HS-5 (cell line): ENCODE measurements around the gene GINS1.

Experiments used
- DNase-seq: peaks from one replicate; pipeline ENCODE4 v3.0.0-alpha.2; 2012; ENCODE audit warnings: low read depth

The GINS1 gene

DNA sequence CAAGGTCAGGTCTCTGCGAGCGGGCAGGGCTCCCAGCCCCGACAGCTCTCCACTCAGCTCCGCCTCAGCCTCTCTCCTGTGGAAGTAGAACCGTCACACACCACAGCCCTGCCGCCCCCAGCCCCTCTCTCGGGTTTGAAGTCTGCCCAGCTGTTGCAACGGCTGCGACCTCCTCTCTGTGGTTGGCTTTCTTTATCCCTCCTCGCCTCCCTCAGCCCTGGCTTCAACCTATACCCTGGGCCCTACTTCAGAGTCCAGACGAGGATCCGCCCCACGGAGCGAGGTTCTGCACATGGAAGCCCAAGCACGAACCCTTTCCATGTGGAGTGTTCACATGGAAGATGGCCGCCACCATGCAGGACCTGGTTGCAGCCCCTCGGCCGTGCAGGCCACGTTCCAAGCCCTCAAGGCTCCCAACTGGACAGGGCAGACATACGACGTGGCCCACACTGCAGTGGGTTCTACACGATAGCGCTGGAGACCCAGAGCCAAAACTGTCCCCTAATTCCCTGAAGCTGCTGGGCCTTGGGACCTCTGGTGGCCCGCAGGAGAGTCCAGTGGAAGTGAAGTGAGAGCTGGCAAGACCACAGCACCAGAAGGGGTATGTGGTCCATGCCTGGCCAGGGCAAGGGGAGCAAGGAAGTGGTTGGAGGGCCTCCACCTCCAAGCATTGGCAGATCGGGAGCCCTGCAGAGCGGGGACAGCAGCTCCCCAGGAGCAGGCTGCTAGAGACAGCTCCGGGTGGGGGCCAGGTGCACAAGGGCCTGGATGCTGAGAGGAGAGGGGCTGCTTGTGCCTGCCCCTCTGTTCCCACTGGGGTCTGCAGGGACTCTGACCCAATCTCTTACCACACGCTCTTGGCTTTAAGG lies 69.8 kb downstream of the GINS1 start:
- DNase-seq: no peak

GRCh38 chr20:25478889-25479568 lies 71.6 kb downstream of the GINS1 start:
- DNase-seq: no peak

DNA sequence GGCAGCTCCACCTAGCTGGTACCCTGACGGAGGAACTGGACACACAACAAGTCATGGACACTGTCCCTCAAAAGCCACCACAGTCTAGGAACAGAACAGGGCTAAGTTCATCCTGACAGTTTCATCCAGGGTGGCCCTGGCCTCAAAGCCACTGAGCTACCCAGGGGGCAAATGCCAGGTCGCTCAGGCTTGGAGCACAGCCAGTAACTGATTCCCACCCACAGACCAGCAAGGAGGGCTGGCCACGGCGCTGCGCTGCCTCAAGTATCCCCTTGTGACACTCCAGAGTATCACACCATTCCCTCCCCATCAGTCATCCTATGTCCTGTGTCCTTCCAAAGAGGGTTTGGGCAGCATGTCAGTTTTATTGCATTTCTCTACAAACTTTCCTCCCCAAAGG lies 72.2 kb downstream of the GINS1 start:
- no peak for DNase-seq

GRCh38 chr20:25480156-25480555 lies 72.7 kb downstream of the GINS1 start:
- DNase-seq: no peak

- DNase-seq: no peak
Measured at GRCh38 chr20:25480797-25481196, 73.3 kb downstream of the GINS1 start.

- DNase-seq: no peak
Measured at GRCh38 chr20:25481235-25481917, 73.9 kb downstream of the GINS1 start.

DNA sequence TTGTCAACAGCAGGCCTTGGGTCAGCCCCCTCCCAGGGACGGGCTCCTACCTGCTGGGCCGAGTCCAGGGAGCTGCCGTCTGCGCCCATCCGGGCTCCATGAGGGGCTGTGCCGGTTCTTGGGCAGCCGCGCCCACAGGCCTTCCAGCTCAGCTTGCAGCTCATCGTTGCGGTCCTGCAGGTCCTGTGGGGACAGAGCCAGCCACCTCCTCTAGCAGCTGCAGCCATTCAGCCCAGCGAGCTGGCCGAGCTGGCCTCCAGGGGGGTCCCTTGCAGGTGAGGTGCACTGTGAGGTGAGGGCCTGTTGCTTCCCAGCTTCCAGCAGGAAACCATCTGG lies 74.4 kb downstream of the GINS1 start:
- no peak for DNase-seq

GRCh38 chr20:25483431-25484132 lies 76.1 kb downstream of the GINS1 start:
- DNase-seq: no peak

DNA sequence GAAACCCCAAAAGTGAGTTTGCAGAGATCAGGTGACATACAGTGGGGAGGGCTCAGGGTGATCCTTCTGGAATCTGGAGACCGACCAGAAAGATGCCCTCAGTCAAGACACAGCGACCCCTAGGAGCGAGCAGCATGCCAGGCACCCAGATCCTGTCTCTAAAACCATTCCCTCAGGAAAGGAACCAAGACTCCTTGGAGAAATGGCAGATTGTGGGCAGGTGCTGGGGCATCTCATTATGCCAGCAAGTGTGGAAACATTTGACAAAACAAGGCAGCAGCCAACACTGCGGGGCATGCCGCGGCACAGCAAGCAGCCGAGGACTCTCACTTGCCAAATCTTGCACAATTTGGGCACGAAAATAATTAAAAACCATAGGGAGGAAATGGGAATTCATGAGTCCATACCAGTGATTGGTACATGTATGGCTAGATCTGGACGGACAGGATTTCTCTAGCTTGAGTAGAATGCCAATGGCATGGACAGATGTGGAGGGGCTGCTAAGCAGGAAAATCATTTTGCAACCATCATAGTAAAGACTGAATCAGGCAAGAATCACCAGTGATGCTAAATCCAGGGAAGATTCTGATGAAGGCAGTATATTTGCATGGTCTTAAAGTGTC lies 76.9 kb downstream of the GINS1 start:
- DNase-seq: no peak

DNA sequence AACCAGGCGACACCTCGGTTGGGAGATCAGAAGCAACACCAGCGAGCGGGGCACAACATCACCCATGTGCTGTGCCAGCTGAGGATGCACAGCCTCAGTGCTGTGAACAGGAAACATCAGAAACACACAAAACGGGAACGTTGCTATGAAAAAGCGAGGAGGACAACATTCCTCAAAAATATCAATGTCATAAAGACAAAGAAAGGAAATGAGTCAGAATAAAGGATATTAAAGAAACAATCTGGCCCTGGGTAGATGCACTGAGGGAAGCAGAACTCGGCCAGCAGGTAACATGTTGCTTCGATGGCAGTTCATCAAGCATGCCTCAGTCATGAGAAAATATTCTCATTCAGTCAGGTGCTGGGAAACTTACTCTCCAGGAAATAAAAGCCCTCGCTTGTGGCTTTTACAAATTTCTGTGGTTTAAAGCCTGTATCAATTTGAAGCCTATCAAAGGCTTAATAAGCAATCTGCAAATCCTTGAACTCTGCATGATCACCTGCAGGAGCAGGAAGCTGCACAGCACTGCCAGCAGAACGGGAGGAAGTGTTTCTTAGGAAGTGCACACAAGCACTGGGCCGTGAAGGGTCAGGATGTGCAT lies 77.5 kb downstream of the GINS1 start:
- no peak for DNase-seq

- no peak for DNase-seq
Measured at GRCh38 chr20:25485872-25486271, 78.4 kb downstream of the GINS1 start.

DNA sequence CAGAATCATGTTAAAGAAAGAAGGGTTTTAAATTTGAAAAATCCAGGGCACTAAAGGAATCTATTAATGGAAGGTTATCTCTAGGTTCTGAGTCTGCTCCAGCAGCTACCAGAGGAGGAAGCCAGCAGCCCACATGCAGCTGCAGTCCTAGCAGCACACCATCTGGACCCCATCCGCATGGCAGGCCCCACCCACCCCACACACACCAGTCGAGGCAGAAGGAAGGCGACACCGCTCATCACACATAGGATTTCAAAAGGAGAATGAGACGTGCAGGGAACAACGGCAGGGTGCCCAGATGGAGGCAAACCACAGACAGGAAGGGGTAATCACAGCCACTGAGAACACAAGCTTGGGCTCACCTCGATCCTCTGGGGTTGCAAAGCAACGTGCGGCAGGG lies 78.9 kb downstream of the GINS1 start:
- DNase-seq: no peak

DNA sequence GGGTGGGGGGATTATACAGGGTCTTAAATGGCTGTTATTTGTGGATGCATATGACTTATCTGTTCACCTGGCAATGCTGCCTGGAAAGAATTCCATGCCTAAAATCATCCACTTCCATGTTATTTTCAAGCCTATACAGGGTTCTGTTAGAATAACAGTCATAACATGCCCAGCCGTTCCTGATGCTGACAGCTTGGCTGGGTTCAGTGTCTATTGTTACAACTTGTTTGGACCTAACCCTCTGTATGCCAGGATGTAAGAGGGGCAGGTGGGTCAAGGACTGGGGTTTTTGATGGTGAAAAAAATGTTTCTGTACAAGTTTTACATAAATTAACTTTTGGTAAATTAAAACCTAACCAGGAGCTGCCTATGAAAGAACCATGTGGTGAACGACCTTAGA lies 79.8 kb downstream of the GINS1 start:
- no peak for DNase-seq

DNA sequence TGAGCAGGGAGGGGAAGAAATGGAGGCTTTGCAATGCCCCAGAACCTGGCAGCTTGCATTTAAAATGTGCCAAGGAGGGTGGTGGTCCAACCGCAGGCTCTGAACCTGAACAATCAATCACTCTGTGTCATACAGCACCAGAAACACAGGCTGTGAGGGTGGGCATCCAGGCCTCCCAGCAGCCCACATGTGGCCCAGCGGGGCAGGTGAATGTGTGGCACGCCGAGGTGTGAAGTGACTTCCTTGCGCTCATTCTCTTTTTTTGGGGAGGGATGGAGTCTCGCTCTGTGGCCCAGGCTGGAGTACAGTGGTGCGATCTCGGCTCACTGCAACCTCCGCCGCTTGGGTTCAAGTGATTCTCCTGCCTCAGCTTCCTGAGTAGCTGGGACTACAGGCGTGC lies 80.5 kb downstream of the GINS1 start:
- no peak for DNase-seq

DNA sequence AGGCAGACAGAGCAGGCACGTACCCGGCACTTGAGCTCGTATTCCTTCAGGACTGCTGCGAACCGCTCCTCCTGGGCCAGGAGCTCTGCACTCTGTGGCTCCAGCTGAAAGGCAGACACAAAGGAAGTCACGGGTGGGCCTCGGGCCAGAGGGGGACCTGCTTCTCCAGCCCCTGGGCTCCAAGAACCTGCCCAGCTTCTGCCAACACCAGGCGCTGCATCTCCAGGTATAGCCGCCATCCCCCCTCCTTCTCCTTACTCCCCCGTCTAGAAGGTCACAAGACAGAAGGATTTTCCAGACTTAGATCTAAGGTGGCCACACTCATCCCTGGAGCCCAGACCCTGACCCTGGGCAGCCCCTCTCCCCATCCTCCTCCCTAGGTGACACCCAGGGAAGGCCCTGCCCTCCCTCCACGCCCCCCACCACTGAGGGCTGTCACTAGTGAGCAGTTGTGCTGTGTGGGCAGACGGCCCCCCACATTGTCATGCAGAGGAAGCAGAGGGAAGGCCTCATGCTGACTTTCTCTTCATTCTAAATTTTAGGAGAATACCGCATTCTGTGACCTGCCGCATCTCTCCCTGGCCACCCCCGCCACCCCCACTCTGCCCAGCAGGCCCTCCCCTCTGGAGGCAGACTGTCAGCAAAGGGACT lies 81.9 kb downstream of the GINS1 start:
- no peak for DNase-seq

- no peak for DNase-seq
Measured at GRCh38 chr20:25490656-25491445, 83.4 kb downstream of the GINS1 start.

GRCh38 chr20:25491446-25492038 lies 84.1 kb downstream of the GINS1 start:
- DNase-seq: no peak

GRCh38 chr20:25493137-25493536 lies 85.7 kb downstream of the GINS1 start:
- no peak for DNase-seq

GRCh38 chr20:25493748-25494505 lies 86.5 kb downstream of the GINS1 start:
- DNase-seq: no peak
